Fibroblast of lung (primary cell): Measurements from ENCODE around the gene ARFIP1.

Experiments
- CTCF ChIP-seq, 2 donors: IDR thresholded peaks in 1 of 2; conservative IDR thresholded peaks in 1 of 2; 1 replicate in 1 of 2; 2 replicates in 1 of 2; pipeline ENCODE4 v1.5.1; 2011 to 2012; ENCODE audit warnings: low read length in 2 of 2, control low read depth in 1 of 2, inconsistent platforms in 1 of 2, low read depth in 1 of 2, mild to moderate bottlenecking in 1 of 2
- EZH2 ChIP-seq: IDR thresholded peaks from 2 replicates; pipeline ENCODE4 v1.5.1; 2012; ENCODE audit warnings: low read length, control low read depth, mild to moderate bottlenecking; ENCODE audit errors: missing control alignments

- TF ChIP-seq CTCF (conservative IDR thresholded peaks at IDR 0.05 in 1 of 2, IDR thresholded peaks at IDR 0.05 in 1 of 2; ENCODE audit: low read depth in 1 of 2, low read length in 2 of 2) (no peak), EZH2 (no peak)
Measured at GRCh38 chr4:152847376-152847775, 67.6 kb downstream of the ARFIP1 start.
